Neural cell (in vitro differentiated cells): Measurements from ENCODE around the gene SLC44A5.

Source experiments
- CTCF ChIP-seq: fragments of 450-650 bp; IDR thresholded peaks from 2 replicates; pipeline ENCODE4 v1.5.1; 2014; ENCODE audit warnings: antibody characterized with exemption, mild to moderate bottlenecking, moderate library complexity; ENCODE audit not compliant: poor library complexity, severe bottlenecking
- EP300 ChIP-seq: fragments of 450-650 bp; conservative IDR thresholded peaks from 2 replicates; pipeline ENCODE4 v1.6.1; 2014; ENCODE audit warnings: antibody characterized with exemption, mild to moderate bottlenecking, moderate library complexity; ENCODE audit not compliant: poor library complexity, severe bottlenecking
- EZH2 ChIP-seq: fragments of 200-600, 300-800 bp; shearing (Covaris generic), sonication (generic); IDR thresholded peaks from 2 replicates; pipeline ENCODE4 v1.6.1; 2014; ENCODE audit warnings: antibody characterized with exemption, low read length, borderline replicate concordance, mild to moderate bottlenecking; ENCODE audit not compliant: insufficient read depth, poor library complexity, severe bottlenecking
- RAD21 ChIP-seq: fragments of 450-650 bp; conservative IDR thresholded peaks from 2 replicates; pipeline ENCODE4 v1.6.1; 2014; ENCODE audit warnings: antibody characterized with exemption, mild to moderate bottlenecking, moderate library complexity
- REST ChIP-seq: IDR thresholded peaks from 2 replicates; pipeline ENCODE4 v1.6.1; 2012; ENCODE audit warnings: borderline replicate concordance
- SMC3 ChIP-seq: fragments of 450-650 bp; conservative IDR thresholded peaks from 2 replicates; pipeline ENCODE4 v1.6.1; 2014; ENCODE audit warnings: antibody characterized with exemption, mild to moderate bottlenecking, moderate library complexity; ENCODE audit not compliant: poor library complexity
- TAF1 ChIP-seq: IDR thresholded peaks from 2 replicates; pipeline ENCODE4 v1.6.1; 2012; ENCODE audit warnings: low read depth

DNA sequence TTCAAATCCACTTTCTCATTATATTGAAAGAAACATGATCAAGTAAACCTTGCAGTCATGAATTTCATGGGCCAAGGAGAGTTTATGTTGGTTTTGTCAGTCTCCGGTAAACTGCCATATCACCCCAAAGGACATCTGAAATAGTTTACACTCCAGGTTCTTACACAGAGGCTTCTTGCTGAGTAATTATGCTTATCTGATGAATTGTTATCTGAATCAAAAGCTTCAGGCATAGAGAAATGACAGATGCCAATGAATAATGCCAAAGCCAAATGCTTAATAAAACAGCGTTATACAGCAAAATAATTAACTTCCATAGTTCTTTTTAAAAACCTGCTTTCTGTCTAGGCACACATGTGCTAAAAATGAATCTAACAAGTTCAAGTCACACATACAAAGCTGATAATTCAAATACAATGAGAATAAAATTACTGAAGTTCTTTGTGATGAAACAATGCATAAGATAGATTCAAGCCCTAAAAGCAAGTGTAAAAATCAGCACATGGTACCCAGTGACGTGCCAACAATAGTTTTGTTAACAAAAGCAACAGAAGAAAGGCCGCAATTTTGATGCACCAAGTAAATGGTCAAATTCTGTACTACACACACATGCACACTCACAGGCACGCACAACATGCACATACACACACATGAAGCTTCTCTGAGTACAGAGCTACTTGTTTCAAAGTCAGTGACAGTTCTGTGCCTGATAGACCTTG lies 109.2 kb downstream of the SLC44A5 start:
- TF ChIP-seq CTCF (no peak), EZH2 (no peak), REST (no peak), EP300 (no peak), SMC3 (no peak), TAF1 (no peak), RAD21 (no peak)
